Measurements from ENCODE around the gene HBG1. TPM values are rescaled to one million over a fixed set of nuclear protein-coding genes. Genes with fewer than 3 reads are reported as not detected.

The HBG1 gene
- total RNA-seq, 3 donors from 2014 or later (not counting 1 experiment from before 2014, with no cell fraction given), result not detected

- 83% methylated on average over 1 of the region's 3 CpGs for WGBS (ENCODE audit: insufficient coverage)
These were observed 33.4 kb upstream of the HBG1 start for GRCh38 chr11:5283086-5283485.

DNA sequence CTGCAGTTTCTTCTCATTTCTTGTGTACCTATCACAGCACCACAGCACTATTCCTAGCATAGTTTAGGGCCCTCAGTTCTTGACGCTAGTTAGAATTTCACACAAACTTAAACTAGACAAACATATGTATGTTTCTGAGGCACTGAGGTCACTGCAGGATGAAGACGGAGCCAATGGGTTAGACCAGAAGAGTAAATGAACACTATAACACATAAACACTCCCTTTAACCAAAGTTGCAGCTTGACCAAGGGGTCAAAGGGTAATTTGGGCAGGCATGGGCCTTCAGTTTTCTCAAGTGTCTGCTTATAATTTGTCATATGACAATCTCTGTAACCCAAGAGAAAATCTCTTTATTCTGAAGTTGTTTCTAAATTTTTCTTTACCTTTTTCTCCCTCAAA lies 33.0 kb upstream of the HBG1 start:
- H3K4me1 Mint-ChIP-seq, result no peaks in the 10 kb centered on the region
- no peak overlapping the region for H3K27ac Mint-ChIP-seq
- Histone ChIP-seq H3K27ac (ENCODE audit: low read length) (no peak overlapping the region), H3K4me3 (ENCODE audit: low read length) (no peak overlapping the region), H3K9me3 (ENCODE audit: control insufficient read depth, insufficient read depth, low read length) (no peaks in the 10 kb centered on the region), H3K4me1 (ENCODE audit: control insufficient read depth, insufficient read depth, low read length) (no peaks in the 10 kb centered on the region), H3K27me3 (ENCODE audit: control insufficient read depth, insufficient read depth, low read length) (no peaks in the 10 kb centered on the region), H3K36me3 (ENCODE audit: control insufficient read depth, insufficient read depth, low read length) (no peaks in the 10 kb centered on the region)
- WGBS (ENCODE audit: insufficient coverage), result 83% methylated on average over 2 of the region's 2 CpGs
- TF ChIP-seq, protein P1, sequence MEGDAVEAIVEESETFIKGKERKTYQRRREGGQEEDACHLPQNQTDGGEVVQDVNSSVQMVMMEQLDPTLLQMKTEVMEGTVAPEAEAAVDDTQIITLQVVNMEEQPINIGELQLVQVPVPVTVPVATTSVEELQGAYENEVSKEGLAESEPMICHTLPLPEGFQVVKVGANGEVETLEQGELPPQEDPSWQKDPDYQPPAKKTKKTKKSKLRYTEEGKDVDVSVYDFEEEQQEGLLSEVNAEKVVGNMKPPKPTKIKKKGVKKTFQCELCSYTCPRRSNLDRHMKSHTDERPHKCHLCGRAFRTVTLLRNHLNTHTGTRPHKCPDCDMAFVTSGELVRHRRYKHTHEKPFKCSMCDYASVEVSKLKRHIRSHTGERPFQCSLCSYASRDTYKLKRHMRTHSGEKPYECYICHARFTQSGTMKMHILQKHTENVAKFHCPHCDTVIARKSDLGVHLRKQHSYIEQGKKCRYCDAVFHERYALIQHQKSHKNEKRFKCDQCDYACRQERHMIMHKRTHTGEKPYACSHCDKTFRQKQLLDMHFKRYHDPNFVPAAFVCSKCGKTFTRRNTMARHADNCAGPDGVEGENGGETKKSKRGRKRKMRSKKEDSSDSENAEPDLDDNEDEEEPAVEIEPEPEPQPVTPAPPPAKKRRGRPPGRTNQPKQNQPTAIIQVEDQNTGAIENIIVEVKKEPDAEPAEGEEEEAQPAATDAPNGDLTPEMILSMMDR (IDR thresholded peaks at IDR 0.05), result no peak
- H3K27me3 Mint-ChIP-seq (ENCODE audit: low read depth in 2 of 2), result no peaks in the 10 kb centered on the region
- no peaks in the 10 kb centered on the region for H3K36me3 Mint-ChIP-seq
- H3K9me3 Mint-ChIP-seq, result peaks cover 0 to 3% of the 10 kb centered on the region in 2 donors
- DNase-seq, result no peak
- H3K4me3 Mint-ChIP-seq, result no peak overlapping the region
- intact Hi-C loops (cut with micrococcal nuclease), result no loop called here
- ATAC-seq, result no peak

More at GRCh38 chr11:5283086-5283485, 33.4 kb upstream of the HBG1 start:
- intact Hi-C loops (cut with micrococcal nuclease), result no loop called here
- Histone ChIP-seq H3K4me3 (ENCODE audit: low read length) (no peak overlapping the region), H3K9me3 (ENCODE audit: control insufficient read depth, insufficient read depth, low read length) (no peaks in the 10 kb centered on the region), H3K27ac (ENCODE audit: low read length) (no peak overlapping the region), H3K36me3 (ENCODE audit: control insufficient read depth, insufficient read depth, low read length) (no peaks in the 10 kb centered on the region), H3K27me3 (ENCODE audit: control insufficient read depth, insufficient read depth, low read length) (no peaks in the 10 kb centered on the region), H3K4me1 (ENCODE audit: control insufficient read depth, insufficient read depth, low read length) (no peaks in the 10 kb centered on the region)
- DNase-seq, result no peak
- H3K4me3 Mint-ChIP-seq, result no peak overlapping the region
- H3K27ac Mint-ChIP-seq, result no peak overlapping the region
- H3K27me3 Mint-ChIP-seq (ENCODE audit: low read depth in 2 of 2), result no peaks in the 10 kb centered on the region
- no peak for ATAC-seq
- TF ChIP-seq, protein P1 (IDR thresholded peaks at IDR 0.05), result no peak
- H3K36me3 Mint-ChIP-seq, result no peaks in the 10 kb centered on the region
- no peaks in the 10 kb centered on the region for H3K4me1 Mint-ChIP-seq
- peaks cover 0 to 3% of the 10 kb centered on the region in 2 donors for H3K9me3 Mint-ChIP-seq

DNA sequence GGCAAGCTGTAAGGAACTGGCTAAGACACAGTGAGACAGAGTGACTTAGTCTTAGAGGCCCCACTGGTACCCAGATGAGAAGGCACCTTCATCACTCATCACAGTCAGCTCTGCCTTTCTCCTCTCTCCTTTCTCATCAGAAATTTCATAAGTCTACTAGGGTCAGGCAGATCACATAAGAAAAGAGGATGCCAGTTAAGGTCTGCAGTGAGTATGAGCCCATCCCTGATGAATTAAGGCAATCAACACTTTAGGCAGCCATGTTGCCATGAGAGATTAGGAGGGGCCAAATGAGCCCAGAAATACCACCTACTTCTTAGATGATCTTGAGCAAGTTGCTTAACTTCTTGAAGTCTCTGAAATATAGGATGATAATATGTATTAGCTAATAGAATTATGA lies 31.9 kb upstream of the HBG1 start:
- TF ChIP-seq, protein P1 (IDR thresholded peaks at IDR 0.05), result no peak
- Histone ChIP-seq H3K9me3 (ENCODE audit: control insufficient read depth, insufficient read depth, low read length) (no peaks in the 10 kb centered on the region), H3K4me3 (ENCODE audit: low read length) (no peak overlapping the region), H3K27me3 (ENCODE audit: control insufficient read depth, insufficient read depth, low read length) (no peaks in the 10 kb centered on the region), H3K4me1 (ENCODE audit: control insufficient read depth, insufficient read depth, low read length) (no peaks in the 10 kb centered on the region), H3K27ac (ENCODE audit: low read length) (no peak overlapping the region), H3K36me3 (ENCODE audit: control insufficient read depth, insufficient read depth, low read length) (no peaks in the 10 kb centered on the region)
- intact Hi-C loops (cut with micrococcal nuclease), result no loop called here
- Mint-ChIP-seq H3K27me3 (ENCODE audit: low read depth in 2 of 2) (no peaks in the 10 kb centered on the region), H3K27ac (no peak overlapping the region), H3K4me1 (no peaks in the 10 kb centered on the region), H3K36me3 (no peaks in the 10 kb centered on the region), H3K9me3 (peaks cover 0 to 3% of the 10 kb centered on the region in 2 donors), H3K4me3 (no peak overlapping the region)
- DNase-seq (no peak), ATAC-seq (no peak)

DNA sequence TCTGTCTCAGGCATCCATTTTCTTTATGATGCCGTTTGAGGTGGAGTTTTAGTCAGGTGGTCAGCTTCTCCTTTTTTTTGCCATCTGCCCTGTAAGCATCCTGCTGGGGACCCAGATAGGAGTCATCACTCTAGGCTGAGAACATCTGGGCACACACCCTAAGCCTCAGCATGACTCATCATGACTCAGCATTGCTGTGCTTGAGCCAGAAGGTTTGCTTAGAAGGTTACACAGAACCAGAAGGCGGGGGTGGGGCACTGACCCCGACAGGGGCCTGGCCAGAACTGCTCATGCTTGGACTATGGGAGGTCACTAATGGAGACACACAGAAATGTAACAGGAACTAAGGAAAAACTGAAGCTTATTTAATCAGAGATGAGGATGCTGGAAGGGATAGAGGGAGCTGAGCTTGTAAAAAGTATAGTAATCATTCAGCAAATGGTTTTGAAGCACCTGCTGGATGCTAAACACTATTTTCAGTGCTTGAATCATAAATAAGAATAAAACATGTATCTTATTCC lies 31.0 kb upstream of the HBG1 start:
- H3K27ac Mint-ChIP-seq, result no peak overlapping the region
- TF ChIP-seq, protein P1 (IDR thresholded peaks at IDR 0.05), result no peak
- Histone ChIP-seq H3K36me3 (ENCODE audit: control insufficient read depth, insufficient read depth, low read length) (no peaks in the 10 kb centered on the region), H3K27me3 (ENCODE audit: control insufficient read depth, insufficient read depth, low read length) (no peaks in the 10 kb centered on the region), H3K4me1 (ENCODE audit: control insufficient read depth, insufficient read depth, low read length) (no peaks in the 10 kb centered on the region), H3K4me3 (ENCODE audit: low read length) (no peak overlapping the region), H3K27ac (ENCODE audit: low read length) (no peak overlapping the region), H3K9me3 (ENCODE audit: control insufficient read depth, insufficient read depth, low read length) (no peaks in the 10 kb centered on the region)
- H3K27me3 Mint-ChIP-seq (ENCODE audit: low read depth in 2 of 2), result no peaks in the 10 kb centered on the region
- ATAC-seq, result no peak
- DNase-seq, result no peak
- 35% methylated on average over 2 of the region's 3 CpGs for WGBS (ENCODE audit: insufficient coverage)
- H3K9me3 Mint-ChIP-seq, result peaks cover 0 to 3% of the 10 kb centered on the region in 2 donors
- no peaks in the 10 kb centered on the region for H3K4me1 Mint-ChIP-seq
- H3K36me3 Mint-ChIP-seq, result no peaks in the 10 kb centered on the region
- intact Hi-C loops (cut with micrococcal nuclease), result no loop called here
- H3K4me3 Mint-ChIP-seq, result no peak overlapping the region
